AG09309 (cell line): ENCODE results near the gene C1QTNF3.

Experiments
- DNase-seq: peaks from one replicate; pipeline ENCODE4 v3.0.0-alpha.2; 2010; ENCODE audit warnings: low read depth
- H3K4me3 ChIP-seq: 2 replicates; pipeline ENCODE4 v1.5.1; 2011; ENCODE audit warnings: mild to moderate bottlenecking, low read depth, low read length, moderate library complexity; ENCODE audit not compliant: control insufficient read depth
- TF ChIP-seq, protein P1 (sequence below): IDR thresholded peaks from 2 replicates; pipeline ENCODE4 v1.5.1; 2011; ENCODE audit warnings: mild to moderate bottlenecking, low read depth, low read length, inconsistent platforms; ENCODE audit not compliant: insufficient read depth, control insufficient read depth; ENCODE audit errors: missing control alignments

The C1QTNF3 gene

DNA sequence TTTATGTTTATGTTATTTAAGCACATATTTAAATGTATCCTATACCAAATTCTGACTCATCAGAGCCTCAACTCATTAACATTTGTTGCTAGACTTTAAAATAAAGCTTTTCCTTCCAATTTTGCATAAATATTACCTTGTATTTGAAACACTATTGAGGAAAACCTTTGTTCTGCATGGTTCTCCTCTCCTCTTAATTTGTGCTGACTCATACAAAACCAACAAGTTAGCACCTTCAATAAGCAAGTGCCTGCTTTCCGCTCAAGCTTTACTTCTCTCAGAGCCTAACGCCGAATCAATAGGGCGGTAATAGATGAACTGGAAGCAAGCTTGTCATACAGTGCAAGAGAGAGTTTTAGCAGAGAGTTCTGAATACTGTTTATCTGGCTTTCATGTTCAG is 43.0 kb downstream of the C1QTNF3 start:
- H3K4me3 ChIP-seq: no peak overlapping the region
- no peak for DNase-seq
- TF ChIP-seq, protein P1, sequence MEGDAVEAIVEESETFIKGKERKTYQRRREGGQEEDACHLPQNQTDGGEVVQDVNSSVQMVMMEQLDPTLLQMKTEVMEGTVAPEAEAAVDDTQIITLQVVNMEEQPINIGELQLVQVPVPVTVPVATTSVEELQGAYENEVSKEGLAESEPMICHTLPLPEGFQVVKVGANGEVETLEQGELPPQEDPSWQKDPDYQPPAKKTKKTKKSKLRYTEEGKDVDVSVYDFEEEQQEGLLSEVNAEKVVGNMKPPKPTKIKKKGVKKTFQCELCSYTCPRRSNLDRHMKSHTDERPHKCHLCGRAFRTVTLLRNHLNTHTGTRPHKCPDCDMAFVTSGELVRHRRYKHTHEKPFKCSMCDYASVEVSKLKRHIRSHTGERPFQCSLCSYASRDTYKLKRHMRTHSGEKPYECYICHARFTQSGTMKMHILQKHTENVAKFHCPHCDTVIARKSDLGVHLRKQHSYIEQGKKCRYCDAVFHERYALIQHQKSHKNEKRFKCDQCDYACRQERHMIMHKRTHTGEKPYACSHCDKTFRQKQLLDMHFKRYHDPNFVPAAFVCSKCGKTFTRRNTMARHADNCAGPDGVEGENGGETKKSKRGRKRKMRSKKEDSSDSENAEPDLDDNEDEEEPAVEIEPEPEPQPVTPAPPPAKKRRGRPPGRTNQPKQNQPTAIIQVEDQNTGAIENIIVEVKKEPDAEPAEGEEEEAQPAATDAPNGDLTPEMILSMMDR: no peak

DNA sequence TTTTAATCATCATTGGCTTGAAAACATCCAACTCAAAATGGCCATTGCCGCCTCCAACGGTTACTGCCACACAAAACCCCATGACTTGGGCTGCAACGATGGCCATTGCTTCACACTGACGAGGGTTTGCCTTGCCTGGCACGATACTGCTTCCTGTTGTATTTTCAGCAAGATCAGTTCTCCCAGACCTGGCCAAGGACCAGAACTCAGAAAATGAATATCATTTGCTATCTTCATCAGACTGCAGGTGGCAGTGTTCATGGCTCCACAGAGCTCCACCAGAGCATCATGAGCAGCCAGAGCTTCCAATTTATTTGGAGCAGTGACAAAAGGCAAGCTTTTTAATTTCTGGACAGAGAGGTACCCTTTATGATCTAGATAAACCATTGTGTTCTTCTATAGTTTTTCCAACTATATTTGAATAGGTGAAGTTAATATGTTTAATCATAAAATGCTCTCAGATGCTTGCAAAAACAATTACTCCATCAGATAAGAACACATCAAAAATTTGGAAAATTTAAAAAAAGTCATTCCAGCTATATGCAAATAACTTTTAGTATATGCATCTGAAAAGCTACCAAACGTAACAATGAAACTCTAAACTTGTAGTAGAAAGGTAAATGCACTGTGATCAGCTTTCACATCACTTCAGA is 45.6 kb downstream of the C1QTNF3 start:
- TF ChIP-seq, protein P1: peak; percentile 82
- DNase-seq: peak; percentile 86
- H3K4me3 ChIP-seq: no peak overlapping the region

DNA sequence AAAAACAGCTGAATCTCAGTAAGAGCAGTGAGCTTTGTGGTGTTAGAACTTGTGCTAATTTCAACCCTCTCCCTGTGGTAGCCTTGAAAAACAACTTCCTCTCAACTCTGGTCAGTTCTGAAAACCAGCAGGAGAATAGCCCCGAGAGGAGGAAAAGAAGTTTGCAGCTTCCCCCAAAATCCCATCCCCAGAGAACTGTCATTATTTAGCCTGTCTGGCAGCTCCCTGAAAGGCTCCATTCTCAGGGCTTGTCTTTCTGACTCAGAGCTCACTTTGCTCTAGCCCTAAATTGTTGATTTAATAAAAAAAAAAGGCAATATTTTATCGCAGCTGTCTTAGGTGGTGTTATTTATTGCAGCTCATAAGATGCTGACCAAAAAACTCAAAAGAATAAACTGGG is 47.1 kb downstream of the C1QTNF3 start:
- no peak for DNase-seq
- no peak overlapping the region for H3K4me3 ChIP-seq
- TF ChIP-seq, protein P1: no peak

DNA sequence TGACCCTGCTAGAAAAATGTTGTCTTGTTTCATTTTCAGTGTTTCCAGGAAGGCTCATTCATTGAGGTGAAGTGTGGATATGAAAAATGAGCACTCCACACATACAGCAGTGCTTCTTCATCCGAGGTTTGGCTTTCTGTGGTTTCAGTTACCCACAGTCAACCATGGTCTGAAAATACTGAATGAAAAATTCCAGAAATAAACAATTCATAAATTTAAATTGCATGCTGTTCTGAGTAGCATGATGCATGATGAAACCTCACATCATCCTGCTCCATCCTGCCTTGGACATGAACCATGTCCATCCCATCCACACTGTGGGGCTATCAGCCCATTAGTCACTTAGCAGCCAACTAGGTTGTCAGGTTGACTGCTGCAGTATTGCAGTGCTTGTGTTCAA is 48.2 kb downstream of the C1QTNF3 start:
- H3K4me3 ChIP-seq: no peak overlapping the region
- peak; percentile 80 for DNase-seq
- TF ChIP-seq, protein P1: peak; percentile 50

DNA sequence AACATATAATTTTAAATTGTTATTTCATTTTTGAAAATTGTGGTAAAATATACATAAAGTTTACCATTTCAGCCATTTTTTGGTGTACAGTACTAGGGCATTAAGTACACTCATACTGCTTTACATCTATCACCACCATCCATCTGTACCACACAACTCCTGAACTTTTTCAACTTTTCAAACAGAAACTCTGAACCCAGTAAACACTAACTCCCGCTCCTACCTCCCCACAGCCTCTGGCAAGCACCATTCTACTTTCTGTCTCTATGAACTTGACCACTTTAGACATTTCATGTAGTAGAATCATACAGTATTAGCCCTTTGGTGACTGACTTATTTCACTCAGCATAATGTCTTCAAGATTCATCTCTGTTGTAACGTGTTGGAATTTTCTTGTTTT is 50.1 kb downstream of the C1QTNF3 start:
- DNase-seq: no peak
- TF ChIP-seq, protein P1: no peak
- no peak overlapping the region for H3K4me3 ChIP-seq

DNA sequence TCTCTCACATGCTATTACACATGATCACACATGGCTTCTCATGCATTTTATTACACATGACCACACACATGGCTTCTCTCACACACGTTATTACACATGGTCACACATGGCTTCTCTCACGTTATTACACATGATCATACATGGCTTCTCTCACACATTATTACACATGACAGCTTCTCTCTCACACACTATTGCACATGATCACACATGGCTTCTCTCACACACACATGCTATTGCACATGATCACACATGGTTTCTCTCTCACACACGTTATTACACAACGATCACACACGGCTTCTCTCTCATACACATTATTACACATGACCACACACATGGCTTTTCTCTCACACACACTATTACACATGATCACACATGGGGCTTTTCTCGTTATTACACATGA is 57.6 kb downstream of the C1QTNF3 start:
- H3K4me3 ChIP-seq: no peak overlapping the region

More for the DNA sequence above, 57.6 kb downstream of the C1QTNF3 start:
- TF ChIP-seq, protein P1: no peak
- DNase-seq: no peak
